T-helper 2 cell treated with Interferon-gamma antibody and Interleukin-4, amounts not matched to agents 5 μg/mL and 100 μg/mL, for 36 hours (primary cell): ENCODE data around the gene TP73.

Source experiments
- DNase-seq: peaks from one replicate; pipeline ENCODE4 v3.0.0; 2021; ENCODE audit warnings: low spot score
- H3K27ac Mint-ChIP-seq: one replicate; pipeline ENCODE4 v1.8.0; 2021; ENCODE audit warnings: mild to moderate bottlenecking, mixed read lengths
- H3K27me3 Mint-ChIP-seq: one replicate; pipeline ENCODE4 v1.8.0; 2021; ENCODE audit warnings: low read depth, mixed read lengths
- H3K36me3 Mint-ChIP-seq: one replicate; pipeline ENCODE4 v1.8.0; 2021; ENCODE audit warnings: low read depth, mixed read lengths
- H3K4me1 Mint-ChIP-seq: one replicate; pipeline ENCODE4 v1.8.0; 2021; ENCODE audit warnings: low read depth, mixed read lengths
- H3K4me3 Mint-ChIP-seq: one replicate; pipeline ENCODE4 v1.8.0; 2022; ENCODE audit warnings: mild to moderate bottlenecking, moderate library complexity, mixed read lengths
- H3K9me3 Mint-ChIP-seq: one replicate; pipeline ENCODE4 v1.8.0; 2021; ENCODE audit warnings: mixed read lengths

The TP73 gene

DNA sequence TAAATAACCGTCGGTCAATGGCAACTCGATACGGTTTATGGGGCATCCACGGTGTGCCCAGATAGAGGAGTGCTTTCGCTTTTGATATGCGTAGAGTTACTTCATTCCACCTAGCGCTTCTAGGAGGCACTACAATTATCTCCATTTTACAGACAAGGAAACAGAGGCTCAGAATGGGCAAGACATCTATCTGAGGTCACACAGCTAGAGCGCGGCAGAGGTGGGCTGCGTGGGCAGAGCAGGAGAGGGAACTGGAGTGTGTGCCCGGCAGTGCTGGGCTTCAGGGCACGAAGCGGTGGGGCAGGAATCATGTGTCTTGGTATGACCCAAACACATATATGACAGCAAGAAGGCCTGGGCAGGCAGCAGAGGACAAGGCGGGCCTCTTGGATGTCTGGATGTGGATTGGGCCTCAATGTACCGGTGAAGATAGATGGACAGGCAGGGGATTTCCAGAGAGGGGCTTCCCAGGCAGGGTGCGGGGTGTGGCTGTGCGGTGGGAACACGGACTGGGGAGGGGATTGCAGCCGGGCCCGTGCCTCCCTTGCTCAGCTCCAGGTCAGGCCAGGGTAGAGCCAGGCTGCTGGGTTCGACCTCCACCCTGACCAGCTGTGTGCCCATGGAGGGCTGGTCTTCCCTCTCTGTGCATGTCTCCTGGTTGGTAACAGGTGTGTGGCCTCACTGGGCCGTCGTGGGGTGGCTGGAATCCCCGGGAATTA, 21.2 kb downstream of the TP73 start:
- Mint-ChIP-seq H3K27me3 (no peaks in the 10 kb centered on the region), H3K9me3 (no peaks in the 10 kb centered on the region), H3K4me1 (peaks cover 2% of the 10 kb centered on the region), H3K36me3 (no peaks in the 10 kb centered on the region), H3K27ac (no peak overlapping the region), H3K4me3 (no peak overlapping the region)
- no peak for DNase-seq

DNA sequence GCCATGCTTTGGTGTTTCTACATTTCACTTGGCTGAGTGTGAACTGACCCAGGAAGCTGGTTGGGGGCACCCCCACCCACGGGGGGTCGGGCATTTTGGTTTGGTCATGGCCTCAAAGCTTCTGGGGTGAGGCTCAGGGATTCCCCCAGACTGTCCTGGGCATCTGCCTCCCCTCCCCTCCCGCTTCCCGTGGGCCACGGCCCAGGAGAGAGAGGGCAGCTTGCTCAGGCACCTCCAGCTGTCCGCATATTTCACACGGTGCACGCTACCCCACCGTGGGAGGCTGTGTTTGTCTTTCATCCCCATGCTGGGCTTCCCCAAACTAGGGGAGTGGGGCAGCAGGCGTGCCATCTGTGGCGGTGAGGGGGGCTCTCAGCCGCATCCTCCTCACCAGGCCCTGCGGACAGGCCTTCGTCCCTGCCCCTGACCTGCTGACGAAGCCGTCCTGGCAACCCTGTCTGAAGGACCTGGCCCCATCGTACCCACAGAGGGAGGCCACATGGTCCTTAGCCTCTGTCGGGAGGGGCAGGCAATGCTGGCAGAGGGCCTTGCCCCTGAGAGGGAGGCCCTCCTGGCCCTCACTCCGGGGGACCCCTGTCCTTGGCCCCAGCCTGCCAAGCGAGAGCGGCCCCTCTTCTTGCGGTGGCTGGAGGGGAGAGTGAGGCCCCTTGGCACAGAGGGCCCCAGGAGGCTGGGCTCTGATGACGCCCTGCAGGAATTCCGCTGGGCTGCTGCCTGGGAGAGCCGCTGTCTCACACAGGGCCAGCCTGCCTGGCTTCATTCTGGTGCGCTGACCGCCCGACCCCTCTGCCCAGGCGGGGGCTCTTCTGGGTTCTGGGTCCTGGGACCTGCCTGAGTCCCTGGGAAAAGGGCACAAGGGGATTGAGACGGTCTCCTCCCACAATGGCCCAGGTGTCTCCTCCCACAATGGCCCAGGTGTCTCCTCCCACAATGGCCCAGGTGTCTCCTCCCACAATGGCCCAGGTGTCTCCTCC, 22.1 kb downstream of the TP73 start:
- Mint-ChIP-seq H3K9me3 (no peaks in the 10 kb centered on the region), H3K4me1 (peaks cover 2% of the 10 kb centered on the region), H3K4me3 (no peak overlapping the region), H3K36me3 (no peaks in the 10 kb centered on the region), H3K27me3 (no peaks in the 10 kb centered on the region), H3K27ac (no peak overlapping the region)
- no peak for DNase-seq

DNA sequence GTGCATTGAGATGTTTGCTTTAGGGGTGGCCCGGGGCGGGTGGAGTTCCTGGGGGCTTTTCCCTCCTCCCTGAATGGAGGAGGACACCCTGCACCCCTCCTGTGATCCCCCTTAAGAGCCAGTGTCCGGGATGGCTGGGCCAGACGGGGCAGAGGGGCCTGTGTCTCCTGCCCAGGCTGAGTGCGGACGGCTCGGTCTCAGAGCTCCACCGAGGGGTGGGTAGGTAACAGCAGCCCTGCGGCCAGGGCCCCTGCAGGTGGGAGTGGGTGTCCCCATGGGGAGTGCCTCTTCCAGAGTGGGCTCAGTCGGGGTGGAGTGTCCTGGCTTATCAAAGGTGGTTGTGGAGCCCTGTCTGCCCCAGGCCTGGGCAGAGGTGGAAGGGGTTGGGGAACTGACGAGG, 23.1 kb downstream of the TP73 start:
- Mint-ChIP-seq H3K4me1 (peaks cover 2% of the 10 kb centered on the region), H3K9me3 (no peaks in the 10 kb centered on the region), H3K4me3 (no peak overlapping the region), H3K27me3 (no peaks in the 10 kb centered on the region), H3K27ac (no peak overlapping the region), H3K36me3 (no peaks in the 10 kb centered on the region)
- DNase-seq, result no peak

GRCh38 chr1:3676581-3677470, 24.5 kb downstream of the TP73 start:
- H3K27me3 Mint-ChIP-seq, result no peaks in the 10 kb centered on the region
- DNase-seq, result no peak
- H3K4me3 Mint-ChIP-seq, result no peak overlapping the region
- H3K27ac Mint-ChIP-seq, result no peak overlapping the region
- no peaks in the 10 kb centered on the region for H3K36me3 Mint-ChIP-seq
- H3K4me1 Mint-ChIP-seq, result peaks cover 2% of the 10 kb centered on the region
- H3K9me3 Mint-ChIP-seq, result no peaks in the 10 kb centered on the region

DNA sequence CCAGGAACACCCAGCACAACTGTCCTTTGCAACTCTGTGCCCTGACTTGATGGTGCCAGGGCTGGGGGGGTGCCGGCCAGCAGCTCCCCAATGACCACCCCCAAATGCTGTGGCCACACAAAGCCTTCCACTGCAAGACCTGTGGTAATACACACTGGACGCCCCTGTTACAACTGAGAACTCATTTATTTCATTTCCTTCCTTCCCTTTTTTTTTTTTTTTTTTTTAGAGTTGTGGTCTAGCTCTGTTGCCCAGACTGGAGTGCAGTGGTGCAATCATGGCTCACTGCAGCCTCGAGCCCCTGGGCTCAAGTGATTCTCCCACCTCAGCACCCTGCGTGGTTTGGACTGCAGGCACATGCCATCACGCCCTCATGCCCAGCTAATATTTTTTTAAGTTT, 25.2 kb downstream of the TP73 start:
- no peak overlapping the region for H3K4me3 Mint-ChIP-seq
- peaks cover 2% of the 10 kb centered on the region for H3K4me1 Mint-ChIP-seq
- no peaks in the 10 kb centered on the region for H3K36me3 Mint-ChIP-seq
- H3K27ac Mint-ChIP-seq, result no peak overlapping the region
- H3K9me3 Mint-ChIP-seq, result no peaks in the 10 kb centered on the region
- DNase-seq, result no peak
- no peaks in the 10 kb centered on the region for H3K27me3 Mint-ChIP-seq

- no peak for DNase-seq
- H3K36me3 Mint-ChIP-seq, result no peaks in the 10 kb centered on the region
- no peak overlapping the region for H3K4me3 Mint-ChIP-seq
- H3K4me1 Mint-ChIP-seq, result peaks cover 2% of the 10 kb centered on the region
- no peaks in the 10 kb centered on the region for H3K27me3 Mint-ChIP-seq
- no peaks in the 10 kb centered on the region for H3K9me3 Mint-ChIP-seq
- H3K27ac Mint-ChIP-seq, result no peak overlapping the region
These were observed 26.2 kb downstream of the TP73 start for GRCh38 chr1:3678361-3679097.

GRCh38 chr1:3679098-3679555, 26.8 kb downstream of the TP73 start:
- no peak overlapping the region for H3K27ac Mint-ChIP-seq
- H3K4me3 Mint-ChIP-seq, result no peak overlapping the region
- no peak for DNase-seq
- no peaks in the 10 kb centered on the region for H3K9me3 Mint-ChIP-seq
- no peaks in the 10 kb centered on the region for H3K36me3 Mint-ChIP-seq
- no peaks in the 10 kb centered on the region for H3K27me3 Mint-ChIP-seq
- peaks cover 2% of the 10 kb centered on the region for H3K4me1 Mint-ChIP-seq

- H3K27me3 Mint-ChIP-seq, result no peaks in the 10 kb centered on the region
- no peak for DNase-seq
- H3K9me3 Mint-ChIP-seq, result no peaks in the 10 kb centered on the region
- H3K27ac Mint-ChIP-seq, result no peak overlapping the region
- H3K36me3 Mint-ChIP-seq, result no peaks in the 10 kb centered on the region
- H3K4me3 Mint-ChIP-seq, result no peak overlapping the region
- H3K4me1 Mint-ChIP-seq, result peaks cover 2% of the 10 kb centered on the region
These were observed 27.6 kb downstream of the TP73 start for GRCh38 chr1:3679799-3680453.

DNA sequence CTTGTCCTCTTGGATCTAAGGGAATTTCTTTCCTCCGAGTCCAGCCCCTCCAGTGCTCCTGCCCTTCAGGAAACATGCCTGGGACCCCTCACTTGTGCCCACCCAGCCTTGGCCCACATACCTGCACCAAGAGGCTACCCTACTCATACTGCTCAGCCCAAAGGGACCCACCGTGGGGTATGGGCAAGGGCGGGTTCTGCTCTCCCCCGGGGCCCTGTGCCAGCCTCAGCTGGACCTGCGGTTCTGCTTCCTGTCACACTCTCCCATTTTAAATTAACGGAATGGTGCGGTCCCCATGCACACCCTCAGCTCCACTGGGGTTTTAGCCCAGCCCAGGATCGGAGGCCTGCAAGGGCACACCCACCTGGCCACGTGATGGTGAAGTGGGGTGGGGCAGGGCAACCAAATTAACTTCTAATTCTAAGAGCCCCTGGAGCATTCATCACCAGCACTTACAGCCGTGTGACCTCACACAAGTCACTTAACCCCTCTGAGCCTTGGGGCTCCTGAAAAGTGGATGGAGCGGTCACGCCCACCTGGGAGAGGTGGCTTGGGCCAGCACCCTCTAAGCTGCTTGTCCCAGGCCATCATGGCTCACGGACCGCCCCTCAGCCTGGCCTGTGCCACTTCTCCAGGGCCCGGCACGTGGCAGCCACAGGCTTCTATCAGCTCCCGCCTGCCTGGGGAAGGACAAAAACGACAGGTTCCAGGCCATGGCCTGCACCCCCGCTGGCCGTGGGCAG, 28.3 kb downstream of the TP73 start:
- H3K4me1 Mint-ChIP-seq, result peaks cover 2% of the 10 kb centered on the region
- no peak for DNase-seq
- no peak overlapping the region for H3K27ac Mint-ChIP-seq
- H3K36me3 Mint-ChIP-seq, result no peaks in the 10 kb centered on the region
- H3K9me3 Mint-ChIP-seq, result no peaks in the 10 kb centered on the region
- H3K27me3 Mint-ChIP-seq, result no peaks in the 10 kb centered on the region
- H3K4me3 Mint-ChIP-seq, result no peak overlapping the region

DNA sequence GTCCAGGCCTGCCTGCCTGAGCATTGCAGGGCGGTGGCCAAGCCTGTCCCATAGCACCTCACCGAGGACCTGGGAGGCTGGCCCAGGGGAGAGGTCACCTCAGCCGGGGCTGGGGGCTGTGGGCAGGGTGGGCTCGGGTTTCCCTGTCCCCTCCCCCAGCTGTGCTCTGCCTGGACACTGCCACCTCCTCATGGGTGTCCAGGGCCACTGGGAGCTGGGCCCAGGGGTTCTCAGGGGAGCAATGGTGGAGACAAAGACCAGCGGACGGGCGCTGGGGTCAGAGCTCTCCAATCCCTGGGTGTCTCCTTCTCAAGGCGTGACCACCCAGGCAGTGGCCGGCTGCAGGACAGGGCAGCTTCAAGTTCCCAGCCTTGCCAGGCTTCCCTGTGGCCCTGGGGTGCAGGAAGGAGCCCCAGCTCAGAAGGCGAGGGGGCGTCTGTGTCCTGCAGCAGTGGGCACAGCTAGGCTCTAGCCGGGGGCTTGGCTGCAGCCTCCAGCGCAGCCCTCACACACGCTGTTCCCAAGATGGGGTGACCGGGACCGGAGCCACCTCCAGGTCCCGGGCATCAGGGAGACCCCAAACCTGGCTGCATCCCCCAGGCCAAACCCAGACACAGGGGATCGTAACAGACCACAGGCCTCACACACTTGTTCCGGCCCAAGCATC, 29.0 kb downstream of the TP73 start:
- Mint-ChIP-seq H3K27ac (no peak overlapping the region), H3K4me1 (peaks cover 2% of the 10 kb centered on the region), H3K36me3 (no peaks in the 10 kb centered on the region), H3K4me3 (no peak overlapping the region), H3K27me3 (no peaks in the 10 kb centered on the region), H3K9me3 (no peaks in the 10 kb centered on the region)
- no peak for DNase-seq

GRCh38 chr1:3681898-3682806, 29.8 kb downstream of the TP73 start:
- Mint-ChIP-seq H3K27me3 (no peaks in the 10 kb centered on the region), H3K36me3 (no peaks in the 10 kb centered on the region), H3K9me3 (no peaks in the 10 kb centered on the region), H3K27ac (no peak overlapping the region), H3K4me1 (peaks cover under 1% of the 10 kb centered on the region), H3K4me3 (no peak overlapping the region)
- no peak for DNase-seq
